RPMI8226 (cell line): ENCODE data around the gene PDAP1.
"Not testable (repeated sequence)": the region's sequence is repeated elsewhere in the genome, so short reads cannot be mapped to it uniquely, and the experiment has no call there.

Source experiments
- DNase-seq: peaks from one replicate; pipeline ENCODE4 v3.0.0-alpha.2; 2015

The PDAP1 gene, protein sequence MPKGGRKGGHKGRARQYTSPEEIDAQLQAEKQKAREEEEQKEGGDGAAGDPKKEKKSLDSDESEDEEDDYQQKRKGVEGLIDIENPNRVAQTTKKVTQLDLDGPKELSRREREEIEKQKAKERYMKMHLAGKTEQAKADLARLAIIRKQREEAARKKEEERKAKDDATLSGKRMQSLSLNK

DNA sequence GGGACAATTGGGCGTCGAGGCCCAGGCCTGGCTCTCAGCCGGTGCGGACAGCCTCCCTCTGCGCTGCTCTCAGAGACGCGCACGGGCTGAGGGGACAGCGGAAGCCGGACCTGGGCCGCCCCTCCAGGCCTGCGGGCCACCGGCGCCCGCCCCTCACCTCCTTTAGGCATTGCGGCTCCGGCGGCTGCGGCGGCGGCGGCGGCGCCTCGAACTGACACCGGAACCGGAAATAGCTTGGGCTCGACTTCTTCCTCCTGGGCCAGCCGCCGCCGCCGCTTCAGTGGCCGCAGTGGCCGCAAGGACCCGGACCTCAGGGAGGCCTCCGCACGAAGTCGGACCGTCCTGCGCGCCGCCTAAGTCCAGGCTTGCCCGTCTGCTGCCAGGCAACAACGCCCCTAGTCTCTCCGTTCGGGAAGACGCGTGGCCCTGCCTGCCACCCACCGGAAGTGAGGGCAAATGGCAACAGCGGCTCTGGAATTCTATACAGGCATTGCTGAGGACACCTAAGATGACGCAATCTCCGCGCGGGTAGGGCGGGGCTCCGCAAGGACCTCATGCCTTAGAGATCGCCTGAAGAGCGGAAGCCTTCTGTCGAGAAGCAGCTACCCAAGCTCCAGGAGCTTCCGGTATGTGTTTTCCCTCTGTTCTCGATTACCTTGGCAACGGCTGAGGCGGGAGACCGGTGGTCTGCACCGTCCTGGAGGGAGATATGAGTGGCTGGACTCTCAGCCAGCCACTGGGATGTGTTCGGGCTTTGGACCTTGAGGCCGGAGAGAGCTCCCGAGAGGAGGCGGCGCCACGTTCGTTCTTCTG, at the start of gene PDAP1, which contains the start of gene BUD31:
TSS of gene PDAP1 (minus strand) at position 219 of the 813 bp plus-strand sequence. CDS start at position 170, 49 bp downstream.
TSS of gene BUD31 (plus strand) at position 591 of the 813 bp plus-strand sequence. CDS start 2,124 bp downstream, outside the sequence.
- DNase-seq, result peak; percentile 96

DNA sequence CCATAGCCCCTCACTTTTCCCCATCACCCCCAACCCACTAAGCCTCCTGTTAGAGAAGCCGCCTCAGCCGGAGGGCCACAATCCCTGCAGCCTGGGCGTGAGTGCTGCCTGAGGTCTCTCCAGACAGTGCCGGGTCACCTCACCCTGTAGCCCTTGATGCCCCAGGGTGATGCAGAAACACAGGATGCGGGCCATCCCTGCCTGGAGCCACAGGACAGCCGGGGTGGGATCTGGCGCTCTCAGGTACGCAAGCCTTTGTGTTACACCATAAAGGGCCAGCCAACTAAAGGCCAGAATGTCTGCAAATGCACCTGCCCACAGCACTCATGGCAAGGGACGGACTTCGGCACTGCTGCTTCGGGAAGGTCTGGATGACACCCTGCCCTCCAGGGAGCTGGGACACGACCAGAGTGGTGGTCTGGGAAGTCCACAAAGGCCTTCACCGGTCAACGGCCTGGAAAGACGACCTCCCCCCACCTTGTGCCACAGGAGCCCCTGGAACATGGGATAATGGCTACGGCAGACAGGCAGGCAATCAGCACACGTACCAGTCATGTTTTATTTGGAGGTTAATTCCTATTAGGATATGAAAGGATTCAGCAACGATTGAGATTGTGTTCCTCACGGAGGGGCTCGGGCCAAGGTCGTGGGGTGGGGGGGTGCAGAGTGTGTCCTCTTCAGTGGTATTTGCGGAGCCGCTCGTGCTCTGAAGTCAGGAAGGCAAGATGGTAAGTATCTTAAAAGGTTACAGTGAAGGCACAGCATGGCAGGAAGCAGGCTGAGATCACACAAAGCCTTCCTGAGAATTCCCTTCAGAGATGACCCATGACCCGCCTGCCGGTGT, 49.5 kb upstream of the PDAP1 start:
- DNase-seq, result no peak

DNA sequence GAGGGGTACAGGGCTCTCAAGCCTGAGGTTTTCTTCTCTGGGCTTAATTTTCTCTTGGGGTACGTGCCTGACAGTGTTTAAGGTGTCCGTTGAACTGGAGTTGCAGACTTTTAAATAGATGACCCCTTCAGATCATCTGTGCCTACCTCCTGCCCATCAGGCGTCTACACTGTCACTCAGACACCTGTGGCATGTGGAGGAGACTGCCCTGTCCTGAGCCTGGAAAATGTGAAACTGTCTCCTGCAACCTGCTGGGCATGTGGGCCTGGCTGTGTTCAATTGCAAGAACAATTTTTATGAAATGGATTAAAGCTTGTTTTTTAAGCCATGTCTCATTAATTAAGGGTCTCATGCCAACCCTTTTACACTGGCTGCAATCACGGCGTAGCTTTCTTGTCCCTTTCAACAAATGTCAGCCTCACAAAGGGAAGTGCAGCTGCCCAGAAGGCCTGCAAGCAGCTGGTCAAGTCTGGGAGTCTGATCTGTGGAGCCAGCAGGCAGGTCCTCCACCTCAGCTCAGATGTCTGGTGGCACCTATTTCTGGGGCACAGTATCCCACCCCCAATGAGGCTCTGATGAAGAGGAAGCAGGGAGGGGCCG, 48.8 kb upstream of the PDAP1 start:
- DNase-seq, result no peak

DNA sequence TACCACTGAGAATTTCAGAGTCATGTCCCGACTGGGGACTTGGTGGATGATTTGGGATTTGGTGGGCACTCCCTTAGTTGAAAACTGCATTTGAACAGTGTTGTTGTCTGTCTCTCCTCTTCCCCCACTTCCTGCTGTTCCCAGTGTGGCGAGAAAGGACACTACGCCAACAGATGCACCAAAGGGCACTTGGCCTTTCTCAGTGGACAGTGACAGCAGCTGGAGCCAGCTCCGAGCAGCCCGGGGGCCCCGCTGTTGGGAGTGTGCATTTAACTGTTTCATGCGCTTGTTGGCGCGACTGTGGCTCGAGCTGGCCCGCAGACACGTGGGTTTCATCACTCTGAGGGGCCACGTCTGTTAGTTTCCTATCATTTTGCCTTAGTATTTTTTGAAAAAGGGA, 47.9 kb upstream of the PDAP1 start:
- DNase-seq, result no peak

DNA sequence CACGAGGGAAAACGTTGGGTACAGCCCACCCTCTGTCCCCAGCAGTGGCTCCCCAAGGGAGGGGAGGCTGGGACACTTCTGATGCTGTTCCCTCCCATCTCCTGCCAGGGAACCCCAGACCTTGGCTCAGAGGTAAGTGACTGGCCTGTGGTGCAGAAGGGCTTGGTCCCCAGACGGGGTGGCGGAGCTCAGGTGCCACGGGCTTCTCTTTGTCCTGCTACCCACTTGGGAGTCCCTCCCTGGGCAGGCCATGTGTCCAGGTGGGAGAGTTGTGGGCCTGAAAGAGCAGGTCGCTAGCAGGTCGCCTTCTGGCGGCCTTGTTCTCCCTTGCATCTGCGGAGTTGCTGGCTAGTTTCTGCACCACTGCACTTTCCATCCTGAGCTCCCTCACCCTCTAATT, 47.5 kb upstream of the PDAP1 start:
- no peak for DNase-seq

DNA sequence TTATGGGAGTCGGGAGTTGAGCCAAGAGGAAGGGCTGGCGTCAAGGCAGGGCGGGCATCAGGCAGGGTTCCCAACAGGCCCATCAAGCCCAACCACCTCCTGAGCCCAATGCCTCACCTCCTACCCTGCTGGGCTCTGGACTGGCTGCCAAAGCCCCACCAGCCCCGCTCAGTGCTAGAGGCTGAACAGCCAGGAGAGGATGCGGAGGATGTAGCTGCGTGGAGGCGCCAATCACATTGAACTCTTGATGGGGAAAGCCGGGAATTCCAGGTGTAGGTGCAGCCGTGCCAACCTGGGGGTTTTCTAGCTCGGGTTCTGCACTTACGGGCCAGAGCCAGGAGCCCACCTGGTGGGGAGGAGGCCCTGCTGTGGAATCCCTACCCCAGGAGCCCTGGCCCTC, 44.7 kb upstream of the PDAP1 start:
- no peak for DNase-seq

DNA sequence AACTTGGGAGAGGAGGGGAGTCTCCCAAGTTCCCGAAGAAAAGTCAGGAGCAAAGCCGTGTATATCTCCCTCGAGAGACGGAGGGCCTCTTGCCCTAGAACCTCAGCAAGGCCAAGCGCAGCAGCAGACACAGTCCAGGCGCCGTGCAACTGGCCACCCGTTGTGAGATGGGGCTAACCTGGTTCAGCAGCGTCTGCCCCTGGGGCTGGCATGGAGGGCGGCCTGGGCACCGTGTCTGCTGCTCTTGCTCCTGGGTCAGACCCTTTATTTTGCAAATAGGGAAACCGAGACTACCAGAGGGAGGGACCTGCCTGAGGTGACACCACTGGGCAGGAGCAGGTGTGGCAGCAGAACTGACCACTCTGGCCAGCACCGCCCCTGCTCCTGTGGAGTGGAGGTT, 44.1 kb upstream of the PDAP1 start:
- no peak for DNase-seq

DNA sequence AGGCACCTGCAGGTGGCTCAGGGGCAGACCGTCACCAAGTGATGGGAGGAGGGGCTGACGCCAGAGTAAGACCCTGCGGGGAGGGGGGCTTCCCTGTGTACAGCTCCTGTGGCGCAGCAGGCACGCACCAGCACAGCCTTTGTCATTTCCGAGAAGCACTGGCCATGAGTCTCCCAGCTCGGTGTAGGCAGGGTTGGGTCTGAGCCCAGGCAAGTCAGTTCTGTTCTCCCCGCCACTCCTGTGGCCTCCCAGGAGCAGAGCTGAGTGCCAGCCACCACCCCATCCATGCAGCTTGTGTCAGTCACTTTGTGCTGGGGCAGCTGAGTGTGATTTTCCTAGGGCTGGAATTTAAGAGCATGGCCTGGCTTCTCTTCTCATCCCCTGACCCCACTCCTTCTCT, 43.5 kb upstream of the PDAP1 start:
- DNase-seq, result no peak

DNA sequence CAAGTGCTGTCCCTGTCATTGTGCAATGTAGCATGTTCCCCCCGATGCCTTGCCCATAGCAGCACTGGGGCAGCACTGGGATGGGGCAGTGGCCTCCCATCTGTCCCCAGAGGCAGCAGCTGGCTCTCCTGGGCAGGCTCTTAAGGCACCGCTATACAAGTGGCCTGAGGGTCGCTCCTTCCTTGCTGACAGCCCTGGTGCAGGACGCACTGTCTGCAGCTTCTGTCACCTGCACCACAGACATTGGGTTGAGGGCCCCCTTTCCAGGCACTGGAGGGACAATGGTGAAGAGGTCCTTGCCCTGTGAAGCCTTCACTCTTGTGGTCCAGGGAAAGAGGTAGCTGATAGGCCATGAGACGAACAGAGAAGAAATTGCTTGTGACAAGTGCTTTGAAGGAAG, 40.9 kb upstream of the PDAP1 start:
- DNase-seq, result no peak

DNA sequence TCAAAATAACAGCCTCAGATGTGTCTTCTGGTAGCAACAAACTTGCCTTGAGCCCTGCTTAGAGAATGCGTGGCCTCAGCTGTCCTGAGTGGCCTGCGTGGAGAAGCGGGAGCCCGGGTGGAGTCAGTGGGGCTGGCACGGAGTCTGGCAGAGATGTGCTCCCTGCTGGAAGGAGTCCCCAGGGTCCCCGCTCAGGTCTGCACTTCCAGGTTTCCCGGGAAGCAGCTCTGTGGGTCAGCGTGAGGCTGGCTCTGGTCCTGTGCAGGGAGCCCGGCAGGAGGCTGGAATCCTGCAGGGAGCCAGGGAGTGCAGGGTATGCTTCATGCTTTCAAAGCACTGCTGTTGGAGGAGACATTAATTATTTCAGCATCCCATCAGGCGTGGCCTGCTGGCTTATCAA, 40.5 kb upstream of the PDAP1 start:
- no peak for DNase-seq

DNA sequence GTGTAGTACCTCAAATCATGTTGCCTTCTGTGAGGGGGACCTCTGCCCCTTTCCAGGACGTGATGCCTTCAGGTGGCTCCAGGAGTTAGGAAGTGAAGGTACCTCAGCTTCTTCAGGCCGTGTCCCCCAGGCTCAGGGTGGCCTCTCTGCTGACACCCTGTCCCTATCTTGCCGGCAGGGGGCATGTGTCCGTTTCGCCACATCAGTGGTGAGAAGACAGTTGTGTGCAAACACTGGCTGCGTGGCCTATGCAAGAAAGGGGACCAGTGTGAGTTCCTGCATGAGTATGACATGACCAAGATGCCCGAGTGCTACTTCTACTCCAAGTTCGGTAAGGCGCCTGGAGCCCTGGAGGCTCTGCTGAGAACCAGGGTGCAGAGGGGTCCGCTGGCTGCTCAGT, 39.5 kb upstream of the PDAP1 start:
- peak; percentile 47 for DNase-seq

DNA sequence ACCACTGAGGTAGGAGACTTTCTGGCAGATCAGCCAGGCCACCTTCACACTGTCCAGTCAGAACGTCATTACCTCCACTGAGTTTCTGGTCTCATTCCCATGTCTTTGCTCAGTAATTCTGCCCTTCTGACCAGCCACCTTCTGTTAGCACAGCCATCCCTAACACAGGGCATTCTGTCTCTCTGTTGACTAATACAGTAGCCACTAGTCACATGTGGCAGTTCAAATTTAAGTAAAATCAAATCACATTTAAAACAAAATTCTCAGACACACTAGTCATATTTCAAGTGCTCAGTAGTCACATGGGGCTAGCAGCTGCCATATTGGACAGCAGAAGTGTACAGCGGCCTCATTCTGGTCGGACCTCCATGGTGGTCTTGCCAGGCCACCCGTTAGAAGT, 37.7 kb upstream of the PDAP1 start:
- no peak for DNase-seq

DNA sequence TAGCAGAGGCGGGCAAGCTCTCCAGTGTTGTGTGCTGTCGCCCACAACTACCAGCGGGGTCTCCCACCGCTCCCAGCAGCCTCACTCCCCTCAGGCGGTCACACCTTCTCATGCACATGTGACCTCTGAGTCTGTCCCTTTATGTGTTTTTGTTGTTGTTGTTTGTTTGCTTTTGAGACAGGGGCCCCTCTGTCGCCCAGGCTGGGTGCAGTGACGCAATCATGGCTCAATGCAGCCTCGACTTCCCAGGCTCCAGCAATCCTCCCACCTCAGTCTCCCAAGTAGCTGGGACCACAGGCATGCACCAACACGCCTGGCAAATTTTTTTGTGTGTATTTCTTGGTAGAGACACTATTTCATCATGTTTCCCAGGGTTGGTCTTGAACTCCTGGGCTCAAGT, 31.8 kb upstream of the PDAP1 start:
- no peak for DNase-seq

DNA sequence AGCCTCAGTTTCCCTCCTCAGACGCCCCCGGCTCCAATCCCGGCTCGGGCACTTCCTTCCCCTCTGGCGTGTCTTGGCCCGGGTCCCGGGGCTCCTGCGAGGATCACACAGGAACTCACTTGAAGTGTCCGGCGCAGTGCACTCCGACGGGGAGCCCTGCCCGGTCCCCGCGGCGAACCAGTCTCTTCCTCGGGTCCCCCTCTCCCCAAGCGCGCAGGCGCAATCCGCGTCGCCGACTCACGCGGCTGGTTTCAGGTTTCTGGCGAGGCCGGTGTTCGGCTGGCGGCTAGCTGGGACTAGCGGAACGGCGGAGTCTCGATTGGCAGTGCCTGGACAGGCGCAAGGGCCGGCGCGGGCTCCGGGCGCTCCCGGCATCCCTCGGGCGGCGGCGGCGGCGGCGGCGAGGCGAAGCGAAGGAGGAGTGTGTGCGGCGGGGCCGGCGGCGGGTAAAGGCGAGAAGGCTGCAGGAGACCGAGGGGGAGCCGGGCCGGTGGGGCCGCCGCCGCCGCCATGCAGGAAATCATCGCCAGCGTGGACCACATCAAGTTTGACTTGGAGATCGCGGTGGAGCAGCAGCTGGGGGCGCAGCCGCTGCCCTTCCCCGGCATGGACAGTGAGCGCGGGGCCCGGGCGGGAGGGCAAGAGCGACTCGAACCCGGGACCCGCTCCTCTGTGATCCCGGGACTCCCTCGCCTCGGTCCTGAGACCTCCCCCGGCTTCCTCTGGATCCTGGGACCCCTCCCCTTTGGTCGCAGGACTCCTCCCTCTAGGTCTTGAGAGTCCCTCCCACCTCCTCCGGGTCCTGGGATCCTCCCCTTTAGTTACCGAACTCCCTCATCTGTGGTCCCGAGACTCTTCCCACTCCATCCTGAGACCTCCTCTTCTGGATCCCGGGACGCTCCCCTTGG, 30.4 kb upstream of the PDAP1 start, which contains the start of the genes CPSF4 and PTCD1:
TSS of gene CPSF4 (plus strand) at position 371 of the 908 bp plus-strand sequence. CDS start at position 511, 140 bp downstream.
TSS of gene PTCD1 (minus strand) at position 226 of the 908 bp plus-strand sequence. CDS start 3,556 bp downstream, outside the sequence.
- peak; percentile 97 for DNase-seq

DNA sequence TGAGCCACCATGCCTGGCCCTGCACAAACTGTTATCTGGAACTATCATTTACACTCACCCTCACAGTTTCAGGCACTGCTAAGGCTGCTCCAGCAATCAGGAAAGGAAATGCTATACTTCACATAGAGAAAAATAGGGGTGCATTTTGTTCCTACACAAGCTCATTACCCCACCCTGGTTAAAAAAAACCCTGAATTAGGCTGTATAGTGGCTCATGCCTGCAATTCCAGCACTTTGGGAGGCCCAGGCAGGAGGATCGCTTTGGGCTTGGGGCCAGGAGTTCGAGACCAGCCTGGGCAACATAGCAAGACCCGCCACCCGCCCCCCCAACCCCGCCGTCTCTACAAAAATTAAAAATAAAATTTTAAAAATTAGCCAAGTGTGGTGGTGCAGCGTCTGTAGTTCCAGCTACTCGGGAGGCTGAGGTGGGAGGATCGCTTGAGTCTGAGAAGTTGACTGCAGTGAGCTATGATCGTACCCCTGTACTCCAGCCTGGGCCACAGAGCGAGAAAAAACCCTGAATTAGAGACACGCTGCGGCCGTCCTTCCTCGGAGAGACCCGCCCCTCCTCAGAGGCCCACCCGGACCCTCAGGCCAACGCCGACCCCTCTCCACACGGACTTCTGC, 29.7 kb upstream of the PDAP1 start:
- peak; percentile 16 for DNase-seq

DNA sequence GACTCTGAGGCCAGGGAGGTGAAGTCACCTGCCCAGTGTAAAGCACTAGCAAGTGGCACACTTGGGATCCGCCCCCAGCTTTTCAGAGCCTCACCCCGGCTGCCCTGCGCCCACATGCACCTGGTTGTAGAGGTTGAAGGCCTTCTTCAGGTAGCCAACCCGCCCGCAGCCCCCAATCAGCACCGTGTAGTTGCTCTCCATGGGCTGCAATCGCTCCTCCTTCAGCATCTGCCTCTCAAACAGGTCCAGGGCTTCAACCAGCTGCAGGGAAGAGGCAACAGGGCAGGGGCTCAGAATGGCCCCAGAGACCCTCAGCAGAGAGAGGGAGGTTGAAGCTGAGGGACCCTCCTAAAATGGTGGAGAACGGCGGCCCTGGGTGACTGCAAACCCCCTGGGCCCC, 24.8 kb upstream of the PDAP1 start:
- no peak for DNase-seq

DNA sequence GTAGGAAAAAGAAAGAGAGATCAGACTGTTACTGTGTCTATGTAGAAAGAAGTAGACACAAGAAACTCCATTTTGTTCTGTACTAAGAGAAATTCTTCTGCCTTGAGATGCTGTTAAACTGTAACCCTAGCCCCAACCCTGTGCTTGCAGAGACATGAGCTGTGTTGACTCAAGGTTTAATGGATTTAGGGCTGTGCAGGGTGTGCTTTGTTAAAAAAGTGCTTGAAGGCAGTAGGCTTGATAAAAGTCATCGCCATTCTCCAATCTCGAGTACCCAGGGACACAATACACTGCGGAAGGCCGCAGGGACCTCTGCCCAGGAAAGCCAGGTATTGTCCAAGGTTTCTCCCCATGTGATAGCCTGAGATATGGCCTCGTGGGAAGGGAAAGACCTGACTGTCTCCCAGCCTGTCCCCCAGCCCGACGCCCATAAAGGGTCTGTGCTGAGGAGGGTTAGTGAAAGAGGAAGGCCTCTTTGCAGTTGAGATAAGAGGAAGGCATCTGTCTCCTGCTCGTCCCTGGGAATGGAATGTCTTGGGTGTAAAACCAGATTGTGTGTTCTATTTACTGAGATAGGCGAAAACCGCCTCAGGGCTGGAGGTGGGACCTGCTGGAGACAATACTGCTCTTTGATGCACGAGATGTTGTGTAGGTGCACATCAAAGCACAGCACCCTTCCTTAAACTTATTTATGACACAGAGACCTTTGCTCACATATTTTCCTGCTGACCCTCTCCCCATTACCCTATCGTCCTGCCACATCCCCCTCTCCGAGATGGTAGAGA, 23.6 kb upstream of the PDAP1 start:
- not testable (repeated sequence) for DNase-seq

DNA sequence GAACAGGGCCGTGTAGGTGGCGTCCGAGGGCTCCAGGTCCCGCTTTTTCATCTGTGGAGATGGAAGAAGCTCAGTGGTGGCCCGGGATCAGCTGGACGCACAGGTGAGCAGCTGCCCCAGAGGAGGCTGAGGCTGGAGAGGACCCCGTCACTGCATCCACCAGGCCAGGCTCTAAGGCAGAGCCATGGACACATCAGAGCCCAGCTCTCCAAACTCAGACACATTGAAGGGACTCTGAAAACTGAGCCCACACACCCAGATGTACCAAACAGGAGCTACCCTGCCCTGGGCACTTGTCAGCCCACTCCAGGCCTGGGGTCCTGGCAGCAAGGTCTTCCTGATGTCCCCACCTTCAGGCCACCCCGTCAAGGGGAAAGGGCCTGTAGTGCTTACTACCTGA, 21.4 kb upstream of the PDAP1 start:
- no peak for DNase-seq

DNA sequence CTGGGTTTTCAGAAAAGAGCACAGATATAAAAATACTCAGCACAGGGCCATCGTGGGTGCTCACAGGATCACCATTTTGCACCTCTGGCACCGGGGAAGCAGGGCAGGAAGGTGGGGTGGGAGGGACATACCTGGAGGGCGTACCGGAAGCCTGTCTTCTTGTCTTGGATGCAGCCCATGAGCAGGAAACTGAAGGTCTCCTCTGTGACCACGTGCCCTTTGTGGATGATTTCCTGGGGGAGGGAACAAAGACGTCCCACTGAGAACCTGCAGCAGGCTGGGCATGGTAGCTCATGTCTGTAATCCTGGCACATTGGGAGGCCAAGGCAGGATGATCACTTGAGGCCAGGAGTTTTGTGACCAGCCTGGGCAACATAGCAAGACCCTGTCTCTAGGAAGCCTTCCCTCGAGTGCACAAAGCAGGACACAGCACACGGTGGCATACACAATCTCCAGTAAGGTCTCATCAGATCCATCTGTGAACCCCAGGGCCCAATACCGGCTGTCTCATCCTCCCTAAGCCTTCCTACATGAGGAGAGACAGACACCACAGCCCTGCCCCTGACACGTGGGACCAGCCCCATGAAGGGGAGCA, 20.7 kb upstream of the PDAP1 start:
- DNase-seq, result no peak
